Measurements from ENCODE around the gene INSM2. TPM values are rescaled to one million over a fixed set of nuclear protein-coding genes. Genes with fewer than 3 reads are reported as not detected.

Gene INSM2
- total and polyA plus RNA-seq, 2 of the 4 experiments (the other 2 are of a cell fraction), result not detected

- no peak overlapping the region for H3K23ac ChIP-seq (ENCODE audit: low read depth, low read length)
- no peak overlapping the region for H3K4ac ChIP-seq (ENCODE audit: low read depth, low read length)
- no TSS peak for BruUV-seq (replicated peaks)
- H3K79me1 ChIP-seq (ENCODE audit: low read depth in 1 of 2, low read length in 2 of 2), result no peaks in the 10 kb centered on the region
- H2AK5ac ChIP-seq (ENCODE audit: low read depth, low read length), result no peak overlapping the region
- H3K27ac ChIP-seq (ENCODE audit: insufficient read depth, low read length), result no peak overlapping the region
- dilution Hi-C loops (cut with HindIII; ENCODE audit: low sequenced_read_pairs, unreplicated experiment), result no loop called here
- TF ChIP-seq RFX5 (IDR thresholded peaks at IDR 0.05; ENCODE audit: low read depth, low read length) (no peak), MAFK (IDR thresholded peaks at IDR 0.05; ENCODE audit: low read depth, low read length) (no peak), USF2 (IDR thresholded peaks at IDR 0.05; ENCODE audit: low read depth, low read length) (no peak), CHD1 (IDR thresholded peaks at IDR 0.05; ENCODE audit: low read depth, low read length) (no peak), MAZ (IDR thresholded peaks at IDR 0.05; ENCODE audit: borderline replicate concordance, low read depth, low read length) (no peak), RCOR1 (IDR thresholded peaks at IDR 0.05; ENCODE audit: insufficient replicate concordance, low read length) (no peak), BHLHE40 (IDR thresholded peaks at IDR 0.05; ENCODE audit: low read depth, low read length) (no peak), NFE2L2 (IDR thresholded peaks at IDR 0.05; ENCODE audit: low read depth, low read length) (no peak), MXI1 (IDR thresholded peaks at IDR 0.05; ENCODE audit: borderline replicate concordance, low read depth, low read length) (no peak), RAD21 (IDR thresholded peaks at IDR 0.05; ENCODE audit: low read length) (no peak), POLR2A (IDR thresholded peaks at IDR 0.05; ENCODE audit: low read depth, low read length) (no peak), SMC3 (IDR thresholded peaks at IDR 0.05; ENCODE audit: low read depth, low read length) (no peak), FOS (IDR thresholded peaks at IDR 0.05; ENCODE audit: low read depth, low read length) (no peak), CEBPB (IDR thresholded peaks at IDR 0.05; ENCODE audit: low read depth, low read length) (no peak), CTCF (conservative IDR thresholded peaks at IDR 0.05; ENCODE audit: low read depth, low read length) (no peak)
- TF ChIP-seq, protein P1, sequence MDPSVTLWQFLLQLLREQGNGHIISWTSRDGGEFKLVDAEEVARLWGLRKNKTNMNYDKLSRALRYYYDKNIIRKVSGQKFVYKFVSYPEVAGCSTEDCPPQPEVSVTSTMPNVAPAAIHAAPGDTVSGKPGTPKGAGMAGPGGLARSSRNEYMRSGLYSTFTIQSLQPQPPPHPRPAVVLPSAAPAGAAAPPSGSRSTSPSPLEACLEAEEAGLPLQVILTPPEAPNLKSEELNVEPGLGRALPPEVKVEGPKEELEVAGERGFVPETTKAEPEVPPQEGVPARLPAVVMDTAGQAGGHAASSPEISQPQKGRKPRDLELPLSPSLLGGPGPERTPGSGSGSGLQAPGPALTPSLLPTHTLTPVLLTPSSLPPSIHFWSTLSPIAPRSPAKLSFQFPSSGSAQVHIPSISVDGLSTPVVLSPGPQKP (IDR thresholded peaks at IDR 0.05; ENCODE audit: borderline replicate concordance, low read depth, low read length), result no peak
- ATAC-seq (ENCODE audit: low read depth), result no peak
- intact Hi-C loops (cut with micrococcal nuclease), result no loop called here
- H4K8ac ChIP-seq (ENCODE audit: low read depth in 2 of 2, low read length in 2 of 2), result no peak overlapping the region
- no peak overlapping the region for H3K14ac ChIP-seq (replicated peaks; ENCODE audit: low read depth, low read length)
- no peaks in the 10 kb centered on the region for H3K9me3 ChIP-seq (ENCODE audit: control insufficient read depth, insufficient read depth, low read length)
- no peak overlapping the region for H3K56ac ChIP-seq (ENCODE audit: extremely low read depth, insufficient read depth, low read length)
- H4K20me1 ChIP-seq (ENCODE audit: insufficient read depth, low read length), result no peaks in the 10 kb centered on the region; the same call in 1 of the 2 replicates
- no peak overlapping the region for H4K5ac ChIP-seq (ENCODE audit: low read depth, low read length)
- no peak overlapping the region for H2BK5ac ChIP-seq (ENCODE audit: low read depth, low read length, poor library complexity, severe bottlenecking)
- no peak overlapping the region for H2BK15ac ChIP-seq (ENCODE audit: low read depth, low read length)
- in situ Hi-C loops (cut with MboI; ENCODE audit: low sequenced_read_pairs), result no loop called here
- H2AFZ ChIP-seq (replicated peaks; ENCODE audit: low read length, poor library complexity), result no peak overlapping the region
- H3K27me3 ChIP-seq (ENCODE audit: control insufficient read depth, insufficient read depth, low read length), result no peaks in the 10 kb centered on the region
- no peak for DNase-seq
- no peaks in the 10 kb centered on the region for H3K36me3 ChIP-seq (ENCODE audit: control insufficient read depth, insufficient read depth, low read length)
- no peak overlapping the region for H3K4me2 ChIP-seq (ENCODE audit: low read depth, low read length)
- H3K4me3 ChIP-seq (ENCODE audit: insufficient read depth, low read depth, low read length), result no peak overlapping the region
- no peak overlapping the region for H3K18ac ChIP-seq (ENCODE audit: low read depth, low read length)
- no peak overlapping the region for H2BK120ac ChIP-seq (ENCODE audit: low read depth, low read length)
- no peak overlapping the region for H3K9ac ChIP-seq (ENCODE audit: low read depth, low read length)
- H4K91ac ChIP-seq (ENCODE audit: insufficient read depth, low read depth, low read length), result no peak overlapping the region
- no peak overlapping the region for H2BK20ac ChIP-seq (ENCODE audit: low read depth, low read length)
- ChIA-PET POLR2A (ENCODE audit: unreplicated experiment) (no interaction called here), CTCF (interaction anchor here (1.1 kb wide), 1 partner anchor 11 kb away, joined by 3 read pairs; no protein-coding TSS in a partner anchor)
- H3K9me1 ChIP-seq (ENCODE audit: insufficient read depth, low read length), result no peaks in the 10 kb centered on the region
- 58% methylated on average over 2 of the region's 2 CpGs; no CpG with 5 or more reads in 1 of the 2 experiments for WGBS, 2 experiments (ENCODE audit: extremely low coverage in 2 of 2, insufficient read length in 1 of 2)
- H2AK9ac ChIP-seq (replicated peaks; ENCODE audit: low read depth, low read length, poor library complexity), result no peak overlapping the region
- H3K4me1 ChIP-seq (ENCODE audit: control insufficient read depth, insufficient read depth, low read length), result no peaks in the 10 kb centered on the region
Observed at GRCh38 chr14:35499180-35499579, 34.8 kb upstream of the INSM2 start.
